IMR-90 (cell line): ENCODE data around the gene EEPD1. TPM values are rescaled to one million over a fixed set of nuclear protein-coding genes. Genes with fewer than 3 reads are reported as not detected.

Experiments used
- ATAC-seq: fragments of 200-7000 bp; cut with Tn5 transposase; 2 replicates; pipeline ENCODE4 v1.9.1; 2020; ENCODE audit warnings: low read depth, mild to moderate bottlenecking, moderate library complexity
- BruUV-seq: library from RNA; stranded (reverse); fragments of 400-500 nt; replicated peaks from 2 replicates; lab custom pipeline; 2021; lab: Mats Ljungman, UMichigan
- CTCF ChIA-PET: fragments of 300-600 bp; formaldehyde crosslinking; extraction: SDS; loops from one replicate; lab custom pipeline; 2021; ENCODE audit warnings: antibody characterized with exemption; lab: Yijun Ruan, JAX
- POLR2A ChIA-PET: fragments of 300-600 bp; sonication (Branson Sonifier 250); formaldehyde crosslinking; loops from one replicate; lab custom pipeline; 2022; ENCODE audit warnings: antibody characterized with exemption; ENCODE audit not compliant: unreplicated experiment; lab: Charles Lee
- DNase-seq: peaks from one replicate; pipeline ENCODE4 v3.0.0; 2013
- H2AFZ ChIP-seq: replicated peaks from 2 replicates; pipeline ENCODE3; 2013; ENCODE audit warnings: low read length, mild to moderate bottlenecking; ENCODE audit not compliant: poor library complexity
- H2AK5ac ChIP-seq: 2 replicates; pipeline ENCODE4 v1.6.1; 2013; ENCODE audit warnings: low read depth, low read length, inconsistent platforms
- H2AK9ac ChIP-seq: replicated peaks from 2 replicates; pipeline ENCODE3; 2013; ENCODE audit warnings: mild to moderate bottlenecking, low read depth, low read length, moderate library complexity; ENCODE audit not compliant: poor library complexity
- H2BK120ac ChIP-seq: 2 replicates; pipeline ENCODE4 v1.6.1; 2013; ENCODE audit warnings: low read depth, low read length, inconsistent platforms
- H2BK15ac ChIP-seq: 3 replicates; pipeline ENCODE4 v1.6.1; 2013; ENCODE audit warnings: low read depth, low read length, inconsistent platforms
- H2BK20ac ChIP-seq: 2 replicates; pipeline ENCODE4 v1.6.1; 2013; ENCODE audit warnings: low read depth, mild to moderate bottlenecking, inconsistent platforms, low read length, moderate library complexity
- H2BK5ac ChIP-seq: 2 replicates; pipeline ENCODE4 v1.6.1; 2013; ENCODE audit warnings: mild to moderate bottlenecking, low read depth, low read length, inconsistent platforms; ENCODE audit not compliant: poor library complexity, severe bottlenecking
- H3K14ac ChIP-seq: replicated peaks from 2 replicates; pipeline ENCODE4 v1.6.1; 2013; ENCODE audit warnings: low read depth, low read length, inconsistent platforms
- H3K18ac ChIP-seq: 2 replicates; pipeline ENCODE4 v1.6.1; 2013; ENCODE audit warnings: low read depth, low read length, control low read depth
- H3K23ac ChIP-seq: 2 replicates; pipeline ENCODE4 v1.6.1; 2013; ENCODE audit warnings: low read depth, low read length, inconsistent platforms
- H3K27ac ChIP-seq: 2 replicates; pipeline ENCODE4 v1.5.1; 2013; ENCODE audit warnings: mild to moderate bottlenecking, control low read depth, low read length; ENCODE audit not compliant: insufficient read depth
- H3K27me3 ChIP-seq: 2 replicates; pipeline ENCODE4 v1.6.1; 2013; ENCODE audit warnings: low read length; ENCODE audit not compliant: control insufficient read depth, insufficient read depth
- H3K36me3 ChIP-seq: 2 replicates; pipeline ENCODE4 v1.6.1; 2013; ENCODE audit warnings: low read length, mixed read lengths; ENCODE audit not compliant: control insufficient read depth, insufficient read depth
- H3K4ac ChIP-seq: 2 replicates; pipeline ENCODE4 v1.6.1; 2013; ENCODE audit warnings: low read depth, low read length, inconsistent platforms
- H3K4me1 ChIP-seq: 2 replicates; pipeline ENCODE4 v1.6.1; 2013; ENCODE audit warnings: low read length, mixed read lengths; ENCODE audit not compliant: control insufficient read depth, insufficient read depth
- H3K4me2 ChIP-seq: 2 replicates; pipeline ENCODE4 v1.6.1; 2013; ENCODE audit warnings: low read depth, mild to moderate bottlenecking, control low read depth, low read length, moderate library complexity
- H3K4me3 ChIP-seq: 2 replicates; pipeline ENCODE4 v1.5.1; 2013; ENCODE audit warnings: low read depth, mild to moderate bottlenecking, control low read depth, low read length, moderate library complexity; ENCODE audit not compliant: insufficient read depth
- H3K56ac ChIP-seq: 2 replicates; pipeline ENCODE4 v1.6.1; 2013; ENCODE audit warnings: low read length, inconsistent platforms; ENCODE audit not compliant: insufficient read depth; ENCODE audit errors: extremely low read depth
- H3K79me1 ChIP-seq, 2 experiments: 2 replicates each; pipeline ENCODE4 v1.6.1; 2013; ENCODE audit warnings: low read length in 2 of 2, inconsistent platforms in 1 of 2, low read depth in 1 of 2
- H3K9ac ChIP-seq: 2 replicates; pipeline ENCODE4 v1.6.1; 2013; ENCODE audit warnings: low read depth, low read length, control low read depth
- H3K9me1 ChIP-seq: 2 replicates; pipeline ENCODE4 v1.6.1; 2013; ENCODE audit warnings: low read length, inconsistent platforms; ENCODE audit not compliant: insufficient read depth
- H3K9me3 ChIP-seq: 2 replicates; pipeline ENCODE4 v1.6.1; 2013; ENCODE audit warnings: low read length; ENCODE audit not compliant: control insufficient read depth, insufficient read depth
- H4K20me1 ChIP-seq: 2 replicates; pipeline ENCODE4 v1.6.1; 2013; ENCODE audit warnings: low read length, inconsistent platforms; ENCODE audit not compliant: insufficient read depth
- H4K5ac ChIP-seq: 2 replicates; pipeline ENCODE4 v1.6.1; 2013; ENCODE audit warnings: mild to moderate bottlenecking, low read depth, low read length, control low read depth
- H4K8ac ChIP-seq, 2 experiments: 2 replicates each; pipeline ENCODE4 v1.6.1; 2013; ENCODE audit warnings: low read depth in 2 of 2, low read length in 2 of 2, control low read depth in 1 of 2, inconsistent platforms in 1 of 2
- H4K91ac ChIP-seq: 2 replicates; pipeline ENCODE4 v1.6.1; 2013; ENCODE audit warnings: low read depth, low read length, inconsistent platforms; ENCODE audit not compliant: insufficient read depth
- BHLHE40 ChIP-seq: fragments of 150-350 bp; IDR thresholded peaks from 2 replicates; pipeline ENCODE4 v1.6.1; 2016; ENCODE audit warnings: mild to moderate bottlenecking, low read depth, low read length
- CEBPB ChIP-seq: IDR thresholded peaks from 2 replicates; pipeline ENCODE4 v1.6.1; 2012; ENCODE audit warnings: low read depth, low read length, improper control_type of control experiment
- CHD1 ChIP-seq: IDR thresholded peaks from 2 replicates; pipeline ENCODE4 v1.6.1; 2012; ENCODE audit warnings: low read depth, low read length, improper control_type of control experiment
- CTCF ChIP-seq: conservative IDR thresholded peaks from 2 replicates; pipeline ENCODE4 v1.5.1; 2012; ENCODE audit warnings: mild to moderate bottlenecking, low read depth, low read length, improper control_type of control experiment
- ELK1 ChIP-seq: fragments of 150-350 bp; IDR thresholded peaks from 2 replicates; pipeline ENCODE4 v1.6.1; 2016; ENCODE audit warnings: low read depth, mild to moderate bottlenecking, low read length, moderate library complexity, borderline replicate concordance
- FOS ChIP-seq: fragments of 150-350 bp; IDR thresholded peaks from 2 replicates; pipeline ENCODE4 v1.6.1; 2016; ENCODE audit warnings: low read depth, low read length
- MAFK ChIP-seq: IDR thresholded peaks from 2 replicates; pipeline ENCODE4 v1.6.1; 2012; ENCODE audit warnings: low read depth, low read length, improper control_type of control experiment
- MAZ ChIP-seq: IDR thresholded peaks from 2 replicates; pipeline ENCODE4 v1.6.1; 2012; ENCODE audit warnings: low read depth, mild to moderate bottlenecking, low read length, improper control_type of control experiment, moderate library complexity, borderline replicate concordance
- MXI1 ChIP-seq: IDR thresholded peaks from 2 replicates; pipeline ENCODE4 v1.6.1; 2012; ENCODE audit warnings: low read depth, mild to moderate bottlenecking, low read length, moderate library complexity, borderline replicate concordance
- NFE2L2 ChIP-seq: fragments of 150-350 bp; IDR thresholded peaks from 2 replicates; pipeline ENCODE4 v1.6.1; 2016; ENCODE audit warnings: low read depth, mild to moderate bottlenecking, low read length
- POLR2A ChIP-seq: IDR thresholded peaks from 2 replicates; pipeline ENCODE4 v1.6.1; 2012; ENCODE audit warnings: mild to moderate bottlenecking, low read depth, low read length
- RAD21 ChIP-seq: IDR thresholded peaks from 2 replicates; pipeline ENCODE4 v1.6.1; 2012; ENCODE audit warnings: low read length, improper control_type of control experiment
- RCOR1 ChIP-seq: IDR thresholded peaks from 2 replicates; pipeline ENCODE4 v1.6.1; 2012; ENCODE audit warnings: mild to moderate bottlenecking, low read length, improper control_type of control experiment; ENCODE audit not compliant: insufficient replicate concordance
- RFX5 ChIP-seq: IDR thresholded peaks from 2 replicates; pipeline ENCODE4 v1.8.0; 2012; ENCODE audit warnings: low read depth, mild to moderate bottlenecking, low read length, moderate library complexity
- SMC3 ChIP-seq: fragments of 150-350 bp; IDR thresholded peaks from 2 replicates; pipeline ENCODE4 v1.6.1; 2016; ENCODE audit warnings: low read depth, mild to moderate bottlenecking, antibody characterized with exemption, low read length, moderate library complexity
- WGBS, 2 experiments: methylation state at CpG; one replicate each; pipeline versions ENCODE4 v1.1.5 to v1.1.7; 2013; ENCODE audit warnings: missing lambda C conversion rate in 2 of 2; ENCODE audit not compliant: insufficient read length in 1 of 2; ENCODE audit errors: extremely low coverage in 2 of 2; 5-methylcytosine and 5-hydroxymethylcytosine counted together
- dilution Hi-C: fragments of 300-500 bp; cut with HindIII; formaldehyde crosslinking; loops from one replicate; pipeline ENCODE4 v1.14.3; 2018; ENCODE audit warnings: low sequenced_read_pairs; ENCODE audit not compliant: unreplicated experiment
- in situ Hi-C: fragments of 300-500 bp; cut with MboI; formaldehyde crosslinking; loops from 3 replicates; pipeline ENCODE4 v1.14.3; 2019; ENCODE audit warnings: low sequenced_read_pairs, inconsistent platforms, mixed read lengths
- intact Hi-C: fragments of 100-400 bp; cut with micrococcal nuclease; formaldehyde crosslinking; loops from 2 replicates; pipeline ENCODE4 v1.10.0; 2022
- polyA plus RNA-seq, 3 experiments: library from polyadenylated mRNA; depleted of rRNA; stranded (reverse); fragments of >200 nt; gene quantifications; 2 replicates each; pipeline ENCODE4 v1.2.3, GENCODE V29; 2012; ENCODE audit warnings: low replicate concordance in 1 of 3
- total RNA-seq: library from RNA; depleted of rRNA; stranded (reverse); fragments of >200 nt; gene quantifications from 2 replicates; pipeline ENCODE4 v1.2.3, GENCODE V29; 2012
- TF ChIP-seq, protein P1 (sequence below): fragments of 150-350 bp; IDR thresholded peaks from 2 replicates; pipeline ENCODE4 v1.6.1; 2017; ENCODE audit warnings: mild to moderate bottlenecking, antibody characterized with exemption, low read length, low read depth

EEPD1 gene
- total and polyA plus RNA-seq, 2 of the 4 experiments (the other 2 are of a cell fraction), result 7.3 to 15.2 TPM

DNA sequence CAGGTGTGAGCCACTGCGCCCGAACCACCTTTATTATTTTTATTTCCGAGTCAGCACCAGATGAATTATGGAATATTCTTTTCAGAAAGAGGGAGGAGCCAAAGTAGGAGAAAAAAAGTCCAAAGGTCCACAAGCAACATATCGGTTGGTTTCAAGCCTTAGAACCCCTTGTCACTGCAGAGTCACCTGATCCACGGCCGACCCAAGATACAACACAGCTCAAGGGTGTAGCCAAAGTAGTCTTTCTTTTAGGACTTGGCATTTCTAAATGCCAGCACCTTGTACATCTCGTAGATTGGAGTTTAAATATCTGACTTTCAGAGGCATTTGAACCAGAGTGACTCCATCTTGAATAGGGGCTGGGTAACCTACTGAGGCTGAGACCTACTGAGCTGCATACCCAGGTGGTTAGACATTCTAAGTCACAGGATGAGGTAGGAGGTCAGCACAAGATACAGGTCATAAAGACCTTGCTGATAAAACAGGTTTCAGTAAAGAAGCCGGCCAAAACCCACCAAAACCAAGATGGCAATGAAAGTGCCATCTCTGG is 122.8 kb downstream of the EEPD1 start:
- no peak overlapping the region for H3K56ac ChIP-seq
- H4K91ac ChIP-seq, result no peak overlapping the region
- H4K5ac ChIP-seq, result no peak overlapping the region
- CTCF ChIA-PET, result interaction anchor here (1.0 kb wide), 1 partner anchor 9 kb away, joined by 3 read pairs; no protein-coding TSS in a partner anchor
- H3K23ac ChIP-seq, result no peak overlapping the region
- peaks cover 5 to 33% of the 10 kb centered on the region in 2 experiments; a peak in 3 of 4 replicates for H3K79me1 ChIP-seq
- H3K9me1 ChIP-seq, result peaks cover 20% of the 10 kb centered on the region
- intact Hi-C loops, result no loop called here
- H3K9ac ChIP-seq, result no peak overlapping the region
- H3K27me3 ChIP-seq, result no peaks in the 10 kb centered on the region
- WGBS, 2 experiments, result 100% methylated on average over 1 of the region's 8 CpGs; no CpG with 5 or more reads in 1 of the 2 experiments
- H2AK9ac ChIP-seq, result no peak overlapping the region
- no peak overlapping the region for H2AFZ ChIP-seq
- peaks cover 38% of the 10 kb centered on the region for H3K4me1 ChIP-seq
- no peak overlapping the region for H4K8ac ChIP-seq
- BruUV-seq, result no TSS peak
- in situ Hi-C loops, result no loop called here
- H2BK15ac ChIP-seq, result no peak overlapping the region
- ATAC-seq (no peak), DNase-seq (no peak)
- H2BK120ac ChIP-seq, result no peak overlapping the region
- H3K36me3 ChIP-seq, result no peaks in the 10 kb centered on the region
- no peak overlapping the region for H2AK5ac ChIP-seq
- H3K18ac ChIP-seq, result no peak overlapping the region
- no peak overlapping the region; the same call in 1 of the 2 replicates for H2BK20ac ChIP-seq
- H3K4ac ChIP-seq, result no peak overlapping the region
- no peak overlapping the region for H3K4me3 ChIP-seq
- H3K27ac ChIP-seq, result no peak overlapping the region
- POLR2A ChIA-PET, result no interaction called here
- dilution Hi-C loops, result no loop called here
- no peak overlapping the region for H3K14ac ChIP-seq
- no peak overlapping the region for H2BK5ac ChIP-seq
- TF ChIP-seq RCOR1 (no peak), CHD1 (no peak), MAZ (no peak), MAFK (no peak), RAD21 (no peak), MXI1 (no peak), POLR2A (no peak), SMC3 (no peak), NFE2L2 (no peak), ELK1 (no peak), CTCF (no peak), RFX5 (no peak), FOS (no peak), CEBPB (no peak), BHLHE40 (no peak)
- TF ChIP-seq, protein P1, sequence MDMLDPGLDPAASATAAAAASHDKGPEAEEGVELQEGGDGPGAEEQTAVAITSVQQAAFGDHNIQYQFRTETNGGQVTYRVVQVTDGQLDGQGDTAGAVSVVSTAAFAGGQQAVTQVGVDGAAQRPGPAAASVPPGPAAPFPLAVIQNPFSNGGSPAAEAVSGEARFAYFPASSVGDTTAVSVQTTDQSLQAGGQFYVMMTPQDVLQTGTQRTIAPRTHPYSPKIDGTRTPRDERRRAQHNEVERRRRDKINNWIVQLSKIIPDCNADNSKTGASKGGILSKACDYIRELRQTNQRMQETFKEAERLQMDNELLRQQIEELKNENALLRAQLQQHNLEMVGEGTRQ, result no peak
- no peaks in the 10 kb centered on the region for H4K20me1 ChIP-seq
- no peaks in the 10 kb centered on the region for H3K9me3 ChIP-seq
- H3K4me2 ChIP-seq, result no peak overlapping the region
